HG03097 (cell line): Measurements from ENCODE around the gene CTSL.
"Not testable (repeated sequence)": the region's sequence is repeated elsewhere in the genome, so short reads cannot be mapped to it uniquely, and the experiment has no call there.

Source experiments
- ATAC-seq: cut with Tn5 transposase; IDR thresholded peaks from one replicate; pipeline ENCODE4 v1.9.1; 2021; ENCODE audit not compliant: unreplicated experiment, low FRiP score

The CTSL gene

DNA sequence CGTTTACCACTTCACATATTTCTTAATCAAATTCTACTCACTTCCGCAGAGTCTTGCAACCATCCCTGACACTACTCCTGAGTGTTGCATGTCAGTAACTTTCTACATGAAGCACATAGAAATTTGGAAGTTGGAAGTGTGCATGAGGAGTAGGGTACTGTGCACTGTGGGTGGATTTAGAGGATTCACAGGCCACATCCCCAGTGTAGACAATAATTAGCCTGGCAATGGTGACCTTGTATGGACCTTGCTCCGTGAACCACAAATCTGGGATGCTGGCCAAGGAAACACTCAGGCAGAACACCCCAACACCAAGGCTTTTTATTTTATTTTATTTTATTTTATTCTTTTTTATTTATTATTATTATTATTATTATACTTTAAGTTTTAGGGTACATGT lies 25.5 kb downstream of the CTSL start:
- ATAC-seq: no peak

DNA sequence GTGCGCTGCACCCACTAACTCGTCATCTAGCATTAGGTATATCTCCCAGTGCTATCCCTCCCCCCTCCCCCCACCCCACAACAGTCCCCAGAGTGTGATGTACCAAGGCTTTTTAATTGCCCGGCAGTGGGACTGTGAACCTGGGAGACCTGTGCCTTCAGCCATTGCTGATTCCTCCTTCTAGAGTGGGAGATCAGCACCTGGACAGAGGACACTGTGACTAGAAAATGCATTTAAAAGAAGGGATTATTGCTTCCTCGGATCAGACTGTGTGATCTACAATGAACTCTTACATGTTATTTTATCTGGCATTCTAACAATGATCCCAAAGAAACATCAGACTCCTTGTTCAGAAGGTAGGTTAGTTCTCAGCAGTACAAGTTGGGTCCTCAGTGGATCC lies 25.9 kb downstream of the CTSL start:
- no peak for ATAC-seq

- no peak for ATAC-seq
These were observed 27.4 kb downstream of the CTSL start for GRCh38 chr9:87753313-87753712.

- not testable (repeated sequence) for ATAC-seq
These were observed 32.4 kb downstream of the CTSL start for GRCh38 chr9:87758330-87758729.

DNA sequence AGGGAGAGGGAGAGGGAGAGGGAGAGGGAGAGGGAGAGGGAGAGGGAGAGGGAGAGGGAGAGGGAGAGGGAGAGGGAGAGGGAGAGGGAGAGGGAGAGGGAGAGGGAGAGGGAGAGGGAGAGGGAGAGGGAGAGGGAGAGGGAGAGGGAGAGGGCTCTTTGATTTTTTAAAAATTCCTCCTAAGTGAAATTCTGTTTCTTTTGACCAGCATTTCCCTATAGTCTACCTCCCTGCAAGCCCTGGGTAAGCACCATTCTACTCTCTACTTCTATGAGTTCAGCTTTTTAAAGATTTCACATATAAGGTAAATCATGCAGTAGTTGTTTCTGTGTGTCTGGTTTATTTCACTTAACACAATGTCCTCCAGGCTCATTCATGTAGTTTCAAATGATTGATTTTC lies 34.1 kb downstream of the CTSL start:
- ATAC-seq: not testable (repeated sequence)

DNA sequence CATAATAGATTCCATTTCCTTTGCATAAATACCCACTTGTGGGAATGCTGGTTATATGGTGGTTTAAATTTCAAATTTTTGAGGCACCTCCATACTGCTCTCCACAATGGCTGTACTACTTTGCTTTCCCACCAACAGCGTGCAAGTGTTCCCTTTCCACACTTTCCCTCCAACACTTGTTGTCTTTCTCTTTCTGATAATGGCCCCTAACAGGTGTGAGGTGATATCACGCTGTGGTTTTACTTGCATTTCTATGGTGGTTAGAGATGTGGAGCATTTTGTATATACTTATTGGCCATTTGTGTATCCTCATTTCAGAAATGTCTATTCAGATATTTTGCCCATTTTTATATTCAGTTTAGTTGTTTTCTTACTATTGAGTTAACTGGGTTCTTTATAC lies 34.6 kb downstream of the CTSL start:
- no peak for ATAC-seq

DNA sequence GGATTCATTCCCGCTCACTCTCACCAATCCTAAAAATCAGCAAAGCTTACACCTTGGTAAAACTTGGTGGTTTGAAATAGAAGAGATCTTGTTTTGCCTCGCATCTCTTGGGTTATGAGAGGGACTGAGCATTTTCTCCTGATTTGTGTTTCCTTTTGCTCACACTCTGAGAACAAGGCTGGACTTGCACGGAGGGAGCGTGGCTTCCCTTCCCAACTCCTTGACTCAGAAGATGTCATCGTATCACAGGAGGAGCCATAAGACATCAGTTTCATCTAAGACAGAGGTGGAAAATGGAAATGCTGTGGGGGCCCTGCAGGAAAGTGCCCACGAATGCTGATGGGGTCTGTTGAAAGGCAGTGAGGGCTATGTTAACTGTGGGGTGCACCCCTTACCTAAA lies 37.4 kb downstream of the CTSL start:
- ATAC-seq: no peak

DNA sequence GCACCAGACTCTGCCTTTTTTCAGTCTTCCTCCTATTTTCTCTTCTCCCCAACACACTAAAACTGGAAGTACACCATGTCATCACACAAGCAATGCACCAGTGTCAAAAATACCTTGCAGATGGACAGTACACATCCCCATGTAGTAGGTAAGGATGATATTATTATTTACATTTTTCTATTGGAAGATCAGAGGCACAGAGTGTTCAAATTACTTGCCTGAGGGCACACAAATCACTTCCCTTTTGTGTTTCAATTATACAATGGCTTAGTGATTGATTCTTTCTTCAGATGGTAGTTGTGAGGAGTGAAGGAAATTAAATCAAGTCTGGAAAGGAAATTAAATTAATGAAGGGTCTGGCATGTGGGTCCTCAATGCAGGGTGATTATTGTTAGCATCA lies 39.6 kb downstream of the CTSL start:
- ATAC-seq: no peak

GRCh38 chr9:87766697-87767096 lies 40.8 kb downstream of the CTSL start:
- ATAC-seq: no peak

GRCh38 chr9:87770616-87771315 lies 44.8 kb downstream of the CTSL start:
- no peak for ATAC-seq

DNA sequence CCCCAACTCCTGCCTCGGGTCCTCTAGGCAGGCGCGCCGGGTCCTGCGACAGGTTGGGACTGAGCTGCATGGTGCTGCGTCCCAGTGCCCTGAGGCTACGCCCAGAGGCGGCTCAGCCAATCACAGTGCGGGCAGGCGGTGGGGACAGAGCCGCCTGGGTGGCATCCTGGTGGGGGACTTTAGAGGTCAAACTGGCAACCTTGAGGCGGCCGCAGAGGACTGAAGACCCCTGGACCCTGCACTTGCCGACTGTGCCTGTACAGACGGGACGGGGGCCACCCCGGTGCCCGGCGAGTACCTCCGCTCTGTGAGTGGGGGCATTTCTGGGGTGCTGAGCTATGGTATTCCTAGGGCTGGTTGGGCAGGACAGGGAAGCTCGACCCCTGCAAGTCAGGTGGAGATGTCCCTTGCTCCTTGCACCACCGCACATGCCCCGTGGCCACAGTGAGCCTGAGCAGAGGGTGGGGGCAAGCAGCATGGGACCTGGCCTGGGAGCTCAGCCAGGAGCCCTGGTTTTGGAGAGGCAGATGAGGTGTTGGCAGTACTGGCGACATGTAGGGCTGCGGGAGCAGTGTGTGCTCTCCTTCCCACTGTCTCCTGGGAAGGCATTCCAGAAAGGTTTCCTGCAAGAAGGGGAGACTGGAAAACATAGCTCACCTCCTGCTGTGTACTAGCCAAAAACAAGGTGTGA lies 45.5 kb downstream of the CTSL start:
- no peak for ATAC-seq

DNA sequence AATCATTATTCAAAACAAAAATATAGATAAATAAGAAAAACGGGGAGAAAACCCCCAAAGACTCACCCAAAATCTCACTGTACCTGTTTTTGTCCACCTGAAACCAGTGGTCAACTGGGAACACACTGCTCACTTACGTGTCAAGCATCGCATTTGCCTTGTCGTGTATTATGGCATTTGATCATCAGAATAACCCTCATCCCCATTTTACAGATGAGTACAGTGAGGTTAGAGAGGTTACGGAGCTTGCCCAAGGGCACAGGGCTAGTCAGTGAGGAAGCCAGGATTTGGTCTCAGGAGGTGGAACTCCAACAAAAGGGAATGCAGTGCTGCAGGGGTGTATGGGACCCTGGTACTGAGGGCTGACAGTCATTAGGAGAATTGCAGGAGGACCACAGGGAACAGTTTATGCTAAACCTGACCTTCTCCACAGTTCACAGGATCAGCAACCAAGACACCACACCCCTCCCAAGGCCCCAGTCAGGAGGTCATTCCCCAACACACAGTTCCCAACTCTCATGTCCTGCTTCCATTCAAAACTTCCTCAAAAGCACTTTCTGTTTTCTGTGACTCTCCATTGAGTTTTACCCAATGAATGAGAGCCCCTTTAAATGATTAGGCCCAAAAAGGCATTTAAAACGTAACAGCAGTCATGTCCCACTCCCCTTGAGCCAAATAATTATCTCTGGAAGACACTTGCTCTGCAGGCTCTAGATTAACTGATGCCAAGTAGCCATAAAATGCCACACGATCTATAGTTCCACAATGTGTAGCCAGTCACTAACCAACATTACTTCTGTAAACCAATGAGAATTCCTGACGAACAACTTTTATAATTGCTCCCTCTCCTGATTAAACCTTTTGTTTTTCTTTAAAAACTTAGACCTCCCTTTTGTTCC lies 50.8 kb downstream of the CTSL start:
- no peak for ATAC-seq

DNA sequence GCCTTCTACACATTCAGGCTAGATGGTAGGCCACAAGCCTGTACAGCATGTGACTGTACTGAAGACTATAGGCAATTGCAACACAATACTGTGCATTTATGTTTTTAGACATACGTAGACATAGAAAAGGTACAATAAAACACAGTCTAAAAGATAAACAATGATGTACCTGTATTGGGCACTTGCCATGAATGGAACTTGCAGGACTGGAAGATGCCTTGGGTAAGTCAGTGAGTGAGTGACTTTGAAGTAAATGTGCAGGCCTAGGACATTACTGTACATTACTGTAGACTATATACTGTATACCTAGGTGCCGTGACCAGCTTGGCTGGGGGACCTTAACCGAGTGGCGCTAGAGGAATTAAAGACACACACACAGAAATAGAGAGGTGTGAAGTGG lies 53.1 kb downstream of the CTSL start:
- no peak for ATAC-seq
